ENCODE data around the gene UGT1A10.

DNA sequence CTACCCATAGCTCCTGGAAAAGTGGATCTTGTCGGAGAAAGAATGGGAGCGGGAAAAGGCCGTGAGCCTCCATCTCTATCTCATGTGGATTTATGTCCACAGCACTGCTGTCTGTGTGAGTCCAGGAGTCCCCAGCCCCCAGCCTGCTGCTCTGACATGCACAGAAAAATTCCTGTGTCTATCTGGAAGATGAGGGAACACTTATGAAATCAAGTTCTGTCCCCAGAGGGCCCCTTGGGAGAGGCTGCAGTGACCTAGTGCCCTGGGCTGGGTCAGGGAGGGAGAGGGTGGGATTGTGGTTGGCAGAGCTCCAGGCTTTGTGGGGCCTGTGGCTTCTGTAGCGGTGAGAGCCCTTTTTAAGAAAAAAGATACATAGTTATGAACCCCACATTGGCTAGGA lies 180.5 kb downstream of the UGT1A10 start:
- TF ChIP-seq, protein P1, sequence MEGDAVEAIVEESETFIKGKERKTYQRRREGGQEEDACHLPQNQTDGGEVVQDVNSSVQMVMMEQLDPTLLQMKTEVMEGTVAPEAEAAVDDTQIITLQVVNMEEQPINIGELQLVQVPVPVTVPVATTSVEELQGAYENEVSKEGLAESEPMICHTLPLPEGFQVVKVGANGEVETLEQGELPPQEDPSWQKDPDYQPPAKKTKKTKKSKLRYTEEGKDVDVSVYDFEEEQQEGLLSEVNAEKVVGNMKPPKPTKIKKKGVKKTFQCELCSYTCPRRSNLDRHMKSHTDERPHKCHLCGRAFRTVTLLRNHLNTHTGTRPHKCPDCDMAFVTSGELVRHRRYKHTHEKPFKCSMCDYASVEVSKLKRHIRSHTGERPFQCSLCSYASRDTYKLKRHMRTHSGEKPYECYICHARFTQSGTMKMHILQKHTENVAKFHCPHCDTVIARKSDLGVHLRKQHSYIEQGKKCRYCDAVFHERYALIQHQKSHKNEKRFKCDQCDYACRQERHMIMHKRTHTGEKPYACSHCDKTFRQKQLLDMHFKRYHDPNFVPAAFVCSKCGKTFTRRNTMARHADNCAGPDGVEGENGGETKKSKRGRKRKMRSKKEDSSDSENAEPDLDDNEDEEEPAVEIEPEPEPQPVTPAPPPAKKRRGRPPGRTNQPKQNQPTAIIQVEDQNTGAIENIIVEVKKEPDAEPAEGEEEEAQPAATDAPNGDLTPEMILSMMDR (IDR thresholded peaks at IDR 0.05) = no peak
- TF ChIP-seq POLR2A (IDR thresholded peaks at IDR 0.05) = no peak
- no peak for TF ChIP-seq POLR2AphosphoS5 (IDR thresholded peaks at IDR 0.05; ENCODE audit: insufficient read depth in 1 of 2, low read depth in 1 of 2)

Measured in vagina (tissue), 2 donors.